Heart right ventricle (tissue), 16 donors: ENCODE data around the gene PHKG2. TPM values are rescaled to one million over a fixed set of nuclear protein-coding genes. Genes with fewer than 3 reads are reported as not detected.

ENCODE experiments used
- ATAC-seq, 8 donors: fragments of 200-7000 bp; cut with Tn5 transposase; one replicate each; pipeline ENCODE4 v1.9.1; 2020; ENCODE audit warnings: mild to moderate bottlenecking in 8 of 8, moderate library complexity in 8 of 8, moderate number of reproducible peaks in 1 of 8
- DNase-seq, 2 donors: peaks; one replicate each; pipeline ENCODE4 v3.0.0-alpha.2; 2020
- H3K27ac ChIP-seq, 10 donors: fragments of 200-600 bp; sonication (generic) in 2 of 10; one replicate each; pipeline versions ENCODE4 v1.5.0 to v1.8.0; 2020 to 2022; ENCODE audit warnings: mild to moderate bottlenecking in 3 of 10
- H3K27me3 ChIP-seq, 7 donors: fragments of 200-600 bp; one replicate each; pipeline ENCODE4 v1.8.0; 2021 to 2022; ENCODE audit warnings: mild to moderate bottlenecking in 2 of 7
- H3K36me3 ChIP-seq, 9 donors: fragments of 200-600 bp; sonication (generic) in 1 of 9; one replicate each; pipeline versions ENCODE4 v1.5.0 to v1.8.0; 2020 to 2022; ENCODE audit warnings: mild to moderate bottlenecking in 2 of 9
- H3K4me1 ChIP-seq, 9 donors: fragments of 200-600 bp; sonication (generic) in 1 of 9; one replicate each; pipeline versions ENCODE4 v1.5.0 to v1.8.0; 2020 to 2022; ENCODE audit warnings: mild to moderate bottlenecking in 4 of 9
- H3K4me3 ChIP-seq, 10 donors: fragments of 200-600 bp; sonication (generic) in 2 of 10; one replicate each; pipeline versions ENCODE4 v1.5.0 to v1.8.0; 2020 to 2022; ENCODE audit warnings: mild to moderate bottlenecking in 7 of 10, moderate library complexity in 2 of 10
- H3K9me3 ChIP-seq, 11 donors: fragments of 200-600 bp in 10 of 11; sonication (generic) in 2 of 11; one replicate each; pipeline versions ENCODE4 v1.5.0 to v1.8.0; 2013 to 2022; ENCODE audit warnings: mild to moderate bottlenecking in 2 of 11, control low read depth in 1 of 11, moderate library complexity in 1 of 11
- WGBS, 2 donors: extraction: QIAGEN DNeasy Blood & Tissue Kit; methylation state at CpG; one replicate each; pipeline ENCODE4 v1.1.7; 2013; ENCODE audit warnings: inconsistent platforms in 1 of 2; 5-methylcytosine and 5-hydroxymethylcytosine counted together
- intact Hi-C, 10 donors: fragments of 100-400 bp; cut with DNase I; formaldehyde crosslinking; loops; one replicate each; pipeline versions ENCODE4 v1.11.1 to v1.14.2; 2022
- polyA plus RNA-seq, 2 donors: library from polyadenylated mRNA; stranded (reverse); fragments of 200-250 nt; gene quantifications; one replicate each; pipeline ENCODE4 v1.2.3, GENCODE V29; 2013
- total RNA-seq, 10 donors: library from RNA; stranded (reverse); fragmentation: NEBNext Ultra II Directional in 3 of 10; extraction: Animal tissue kit (Norgen Biotek cat#: 25700) in 3 of 10; gene quantifications; one replicate each; pipeline versions ENCODE4 v1.2.1 to v1.2.4, GENCODE V29; 2021 to 2023
- TF ChIP-seq, protein P1 (sequence below), 9 donors: fragments of 200-600 bp; sonication (generic) in 2 of 9; IDR thresholded peaks; one replicate each; pipeline versions ENCODE4 v1.5.0 to v1.8.0; 2021 to 2022; ENCODE audit warnings: antibody characterized with exemption in 9 of 9, mild to moderate bottlenecking in 5 of 9, moderate library complexity in 1 of 9
- donor health status: Arrhythmogenic right ventricular cardiomyopathy.
- donor health status: ischemic (EF 13 %, LVEDD 7.1; RV severe dilation, severe dysfunction).
- donor health status: healthy with polysubstance abuse.
- donor health status: DM: no; HTN: yes; CAD: no.
- donor health status: DM: no; HTN: no; CAD: no.
- donor health status: ischemic (EF 25% LVEDD 6.9; RV normal size, moderate dysfunction).
- donor health status: ischemic (EF 25% LVEDD 5.7; RV mildly dilated, moderate dysfunction).
- donor health status: healthy.
- donor health status: DM: yes; HTN: yes; CAD: no.
- donor health status: Ischemic cardiomyopathy.
- donor health status: ischemic (EF 35%, LVEDD 5.7; RV mildly dilated, moderate dysfunction).
- donor health status: nonischemic (EF 11% LVEDD 7.7; RV severe dilation, severe dysfunction).
- donor health status: DM: yes; HTN: yes; CAD: no.
- donor health status: PGD.
- donor health status: ischemic (EF 29% LVEDD 5.4; RV normal size, mild dysfunction).
- donor health status: nonischemic (EF 23%, LVEDD 6.1; RV moderate dilation, normal function).

PHKG2 gene
- total and polyA plus RNA-seq, 12 donors, result 12.1 to 40.7 (median 15.8) TPM

DNA sequence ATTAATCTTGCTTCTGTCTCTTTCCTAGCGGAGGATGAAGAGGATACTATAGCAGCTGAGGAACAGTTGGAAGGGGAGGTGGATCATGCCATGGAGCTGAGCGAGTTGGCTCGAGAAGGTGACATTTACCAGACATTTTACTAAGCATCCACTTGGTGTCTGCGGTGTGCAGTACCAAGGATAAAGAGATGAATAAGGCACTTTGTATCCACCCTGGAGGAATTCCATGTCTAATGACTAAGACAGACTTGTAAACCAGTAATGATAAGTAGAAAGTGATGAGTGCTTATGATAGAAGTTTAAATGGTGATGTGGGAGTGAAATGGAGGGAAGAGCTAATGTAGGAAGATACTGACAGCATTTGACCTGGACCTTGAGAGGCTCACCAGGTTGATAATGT, 37.3 kb upstream of the PHKG2 start:
- intact Hi-C loops, result no loop called here
- no peak overlapping the region for H3K4me3 ChIP-seq

DNA sequence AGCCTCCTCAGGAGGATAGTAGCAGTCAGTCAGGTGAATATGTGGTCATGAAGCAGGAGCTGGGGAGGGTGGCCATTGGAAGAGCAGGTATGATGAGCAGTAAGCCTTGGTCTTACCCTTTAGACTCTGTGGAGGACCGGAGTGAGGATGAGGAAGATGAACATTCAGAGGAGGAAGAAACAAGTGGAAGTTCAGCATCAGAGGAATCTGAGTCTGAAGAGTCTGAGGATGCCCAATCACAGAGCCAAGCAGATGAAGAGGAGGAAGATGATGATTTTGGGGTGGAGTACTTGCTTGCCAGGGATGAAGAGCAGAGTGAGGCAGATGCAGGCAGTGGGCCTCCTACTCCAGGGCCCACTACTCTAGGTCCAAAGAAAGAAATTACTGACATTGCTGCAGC, 36.5 kb upstream of the PHKG2 start:
- intact Hi-C loops, result no loop called here
- Histone ChIP-seq H3K9me3 (no peaks in the 10 kb centered on the region), H3K4me3 (no peak overlapping the region), H3K27ac (no peak overlapping the region), H3K36me3 (peaks cover 19 to 100% (median 92%) of the 10 kb centered on the region in 9 donors), H3K27me3 (no peaks in the 10 kb centered on the region), H3K4me1 (peaks cover 0 to 38% (median 0%) of the 10 kb centered on the region in 9 donors)
- WGBS, 2 donors, result 97 to 100% methylated on average over 1 of the region's 1 CpG
- TF ChIP-seq, protein P1, sequence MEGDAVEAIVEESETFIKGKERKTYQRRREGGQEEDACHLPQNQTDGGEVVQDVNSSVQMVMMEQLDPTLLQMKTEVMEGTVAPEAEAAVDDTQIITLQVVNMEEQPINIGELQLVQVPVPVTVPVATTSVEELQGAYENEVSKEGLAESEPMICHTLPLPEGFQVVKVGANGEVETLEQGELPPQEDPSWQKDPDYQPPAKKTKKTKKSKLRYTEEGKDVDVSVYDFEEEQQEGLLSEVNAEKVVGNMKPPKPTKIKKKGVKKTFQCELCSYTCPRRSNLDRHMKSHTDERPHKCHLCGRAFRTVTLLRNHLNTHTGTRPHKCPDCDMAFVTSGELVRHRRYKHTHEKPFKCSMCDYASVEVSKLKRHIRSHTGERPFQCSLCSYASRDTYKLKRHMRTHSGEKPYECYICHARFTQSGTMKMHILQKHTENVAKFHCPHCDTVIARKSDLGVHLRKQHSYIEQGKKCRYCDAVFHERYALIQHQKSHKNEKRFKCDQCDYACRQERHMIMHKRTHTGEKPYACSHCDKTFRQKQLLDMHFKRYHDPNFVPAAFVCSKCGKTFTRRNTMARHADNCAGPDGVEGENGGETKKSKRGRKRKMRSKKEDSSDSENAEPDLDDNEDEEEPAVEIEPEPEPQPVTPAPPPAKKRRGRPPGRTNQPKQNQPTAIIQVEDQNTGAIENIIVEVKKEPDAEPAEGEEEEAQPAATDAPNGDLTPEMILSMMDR (IDR thresholded peaks at IDR 0.05), result no peak
- DNase-seq, result no peak
- ATAC-seq, result no peak

More for the DNA sequence above, 37.3 kb upstream of the PHKG2 start:
- Histone ChIP-seq H3K9me3 (no peaks in the 10 kb centered on the region), H3K36me3 (peaks cover 19 to 100% (median 96%) of the 10 kb centered on the region in 9 donors), H3K27me3 (no peaks in the 10 kb centered on the region), H3K4me1 (peaks cover 0 to 32% (median 0%) of the 10 kb centered on the region in 9 donors), H3K27ac (no peak overlapping the region)
- TF ChIP-seq, protein P1 (IDR thresholded peaks at IDR 0.05), result no peak
- ATAC-seq (no peak), DNase-seq (no peak)
- WGBS, 2 donors, result 73 to 81% methylated on average over 4 of the region's 4 CpGs

DNA sequence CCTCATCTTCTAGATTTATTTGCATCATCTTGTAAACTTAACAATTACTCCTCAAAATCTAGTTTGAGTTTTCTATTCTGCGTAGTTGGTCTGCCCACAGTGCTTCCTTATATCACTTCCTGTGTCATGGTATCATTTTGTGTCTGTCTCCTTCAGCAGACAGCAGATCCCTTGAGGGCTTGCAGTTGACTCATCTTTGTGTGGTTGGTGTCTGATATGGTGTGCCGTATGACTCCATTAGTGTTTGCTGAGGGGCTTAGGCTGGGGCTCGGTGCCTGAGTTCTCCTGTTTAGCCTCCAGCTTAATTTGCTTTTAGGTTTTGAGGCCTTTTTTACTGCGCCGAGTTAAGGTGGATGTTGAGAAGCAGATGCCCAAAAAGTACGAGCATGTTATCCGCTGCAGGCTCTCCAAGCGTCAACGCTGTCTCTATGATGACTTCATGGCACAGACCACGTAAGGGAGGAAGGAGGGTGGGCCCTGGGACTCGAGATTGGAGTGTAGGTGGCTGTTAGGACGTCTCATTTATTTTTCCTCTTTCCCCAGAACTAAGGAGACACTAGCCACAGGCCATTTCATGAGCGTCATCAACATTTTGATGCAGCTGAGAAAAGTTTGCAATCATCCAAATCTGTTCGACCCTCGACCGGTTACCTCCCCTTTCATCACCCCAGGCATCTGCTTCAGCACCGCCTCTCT, 32.3 kb upstream of the PHKG2 start:
- no peak overlapping the region for H3K4me3 ChIP-seq
- TF ChIP-seq, protein P1 (IDR thresholded peaks at IDR 0.05), result no peak
- peaks cover 8 to 100% (median 75%) of the 10 kb centered on the region in 9 donors for H3K36me3 ChIP-seq
- DNase-seq, result no peak
- no peaks in the 10 kb centered on the region for H3K9me3 ChIP-seq
- H3K4me1 ChIP-seq, result peaks cover 0 to 38% (median 0%) of the 10 kb centered on the region in 9 donors
- peak in 2 of 8 donors; percentile 19 to 44 for ATAC-seq
- H3K27ac ChIP-seq, result peak overlapping the region in 1 of 10 donors; percentile 86
- intact Hi-C loops, result no loop called here
- WGBS, 2 donors, result 74% methylated on average over 17 of the region's 17 CpGs
- no peaks in the 10 kb centered on the region for H3K27me3 ChIP-seq

DNA sequence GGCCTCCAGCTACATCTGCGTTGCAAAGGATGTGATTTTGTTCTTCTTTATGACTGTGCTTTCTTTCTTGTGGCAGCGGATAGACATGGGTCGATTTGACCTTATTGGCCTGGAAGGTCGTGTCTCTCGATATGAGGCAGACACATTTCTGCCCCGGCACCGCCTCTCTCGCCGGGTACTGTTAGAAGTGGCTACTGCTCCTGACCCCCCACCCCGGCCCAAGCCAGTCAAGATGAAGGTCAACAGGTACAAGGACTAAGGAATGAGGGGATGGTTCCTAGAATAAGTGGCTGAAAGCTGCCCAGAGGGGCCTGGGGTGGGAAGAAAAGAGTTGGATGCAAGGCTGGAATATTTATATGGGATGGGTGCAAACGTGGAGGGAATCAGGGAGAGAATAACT, 28.1 kb upstream of the PHKG2 start:
- Histone ChIP-seq H3K9me3 (no peaks in the 10 kb centered on the region), H3K4me3 (no peak overlapping the region), H3K27ac (no peak overlapping the region), H3K36me3 (peaks cover 12 to 100% (median 77%) of the 10 kb centered on the region in 9 donors), H3K27me3 (no peaks in the 10 kb centered on the region), H3K4me1 (peaks cover 0 to 26% (median 0%) of the 10 kb centered on the region in 9 donors)
- ATAC-seq, result no peak
- no peak for DNase-seq
- WGBS, 2 donors, result 79 to 82% methylated on average over 11 of the region's 11 CpGs
- TF ChIP-seq, protein P1 (IDR thresholded peaks at IDR 0.05), result no peak
- intact Hi-C loops, result no loop called here
